ENCODE data around the gene OAF. TPM values are rescaled to one million over a fixed set of nuclear protein-coding genes. Genes with fewer than 3 reads are reported as not detected.

The OAF gene
- total and polyA plus RNA-seq, 2 of the 8 experiments (the other 6 are each of a cell fraction or from before 2014, with no cell fraction given): 1.3 to 1.5 TPM

DNA sequence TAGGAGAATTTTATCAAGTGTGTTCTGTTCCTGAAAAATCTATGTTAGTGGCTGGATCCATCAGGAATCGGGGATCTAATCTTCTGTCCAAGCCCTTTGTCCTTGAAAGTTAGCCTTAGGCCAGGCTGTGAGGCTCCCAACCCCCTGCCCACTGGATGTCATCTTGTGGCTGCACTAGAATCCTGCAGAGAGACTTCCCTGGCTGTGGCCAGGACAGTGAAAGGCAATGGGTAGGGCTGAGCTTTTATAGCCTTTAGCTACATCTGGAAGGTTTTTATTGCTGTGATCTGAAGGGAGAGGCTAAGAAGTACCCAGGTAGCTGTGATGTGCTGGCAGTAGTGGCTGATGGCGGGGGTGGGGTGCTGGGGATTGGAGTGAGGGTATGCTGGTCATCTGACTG is 2.1 kb downstream of the OAF start:
- H4K5ac ChIP-seq (ENCODE audit: insufficient read length, low read depth, low read length): no peak overlapping the region

More for the DNA sequence above, 2.1 kb downstream of the OAF start:
- Histone ChIP-seq H3K4ac (replicated peaks; ENCODE audit: insufficient read length, low read depth, low read length) (no peak overlapping the region), H3K27ac (ENCODE audit: low read depth, low read length) (no peak overlapping the region), H3K4me1 (replicated peaks in 1 of 4; ENCODE audit: control insufficient read depth in 3 of 4, insufficient read depth in 4 of 4, low read length in 3 of 4) (peaks cover 4 to 14% (median 8%) of the 10 kb centered on the region in 4 experiments), H3K18ac (ENCODE audit: extremely low read depth, low read length) (no peak overlapping the region), H4K8ac (ENCODE audit: extremely low read depth, insufficient read depth, low read length) (no peak overlapping the region), H3K23ac (ENCODE audit: insufficient read length) (no peak overlapping the region), H4K91ac (replicated peaks; ENCODE audit: insufficient read length, low read length) (no peak overlapping the region), H3K9ac (replicated peaks in 1 of 4; ENCODE audit: extremely low read depth in 1 of 4, low read depth in 3 of 4, low read length in 3 of 4) (no peak overlapping the region), H3K9me3 (ENCODE audit: insufficient read depth in 2 of 2, low read depth in 1 of 2, low read length in 1 of 2) (no peaks in the 10 kb centered on the region), H3K36me3 (ENCODE audit: control insufficient read depth in 2 of 4, insufficient read depth in 4 of 4, low read length in 3 of 4) (no peaks in the 10 kb centered on the region), H4K20me1 (replicated peaks in 1 of 2; ENCODE audit: control insufficient read depth in 1 of 2, insufficient read depth in 2 of 2, low read length in 2 of 2) (peaks cover 5 to 9% of the 10 kb centered on the region in 2 experiments), H3K4me3 (ENCODE audit: extremely low read depth in 1 of 4, insufficient read depth in 2 of 4, low read depth in 3 of 4, low read length in 4 of 4) (0 out of 8 replicates have a peak overlapping the region, but pooled peaks of 1 of the 4 experiments have one; percentile 17), H3K4me2 (ENCODE audit: insufficient read depth in 1 of 2, low read depth in 2 of 2, low read length in 2 of 2) (no peak overlapping the region; a peak in 1 of 4 replicates), H3K14ac (ENCODE audit: insufficient read length) (no peak overlapping the region), H2BK5ac (ENCODE audit: low read depth, low read length) (no peak overlapping the region), H3K23me2 (ENCODE audit: low read depth, low read length) (peaks cover 6% of the 10 kb centered on the region), H2AK5ac (ENCODE audit: low read depth, low read length) (no peak overlapping the region), H2BK12ac (ENCODE audit: low read depth, low read length) (no peak overlapping the region), H3K56ac (replicated peaks; ENCODE audit: insufficient read length, low read depth, low read length) (no peak overlapping the region), H2BK20ac (ENCODE audit: low read length) (no peak overlapping the region), H2AFZ (ENCODE audit: low read length) (no peak overlapping the region), H2BK15ac (ENCODE audit: low read length) (no peak overlapping the region), H3K27me3 (replicated peaks in 1 of 4; ENCODE audit: control insufficient read depth in 3 of 4, extremely low read depth in 1 of 4, insufficient read depth in 3 of 4, low read length in 3 of 4) (peaks cover 72 to 93% (median 87%) of the 10 kb centered on the region in 4 experiments), H2BK120ac (replicated peaks; ENCODE audit: low read depth, low read length) (no peak overlapping the region), H3K79me1 (ENCODE audit: low read depth, low read length) (no peaks in the 10 kb centered on the region), H3K79me2 (ENCODE audit: control insufficient read depth in 1 of 2, insufficient read depth in 2 of 2, low read length in 2 of 2) (no peaks in the 10 kb centered on the region)
- CTCF ChIA-PET (ENCODE audit: partially characterized antibody): interaction anchor here (0.6 to 26.2 kb wide), 15 partner anchors 11 to 1017 kb away, joined by 3 to 394 read pairs (median 4); no protein-coding TSS in a partner anchor
- POLR2A ChIA-PET (ENCODE audit: partially characterized antibody): interaction anchor here (1.0 to 1.1 kb wide), 2 partner anchors 8 to 90 kb away, joined by 3 to 4 read pairs; no protein-coding TSS in a partner anchor
- TF ChIP-seq SAP30 (IDR thresholded peaks at IDR 0.05; ENCODE audit: insufficient read depth, insufficient replicate concordance, low read length): no peak
- peak; percentile 26 for TF ChIP-seq RNF2 (IDR thresholded peaks at IDR 0.05; ENCODE audit: borderline replicate concordance, low read depth, low read length, missing control alignments, poor library complexity, severe bottlenecking)
- no peak for FAIRE-seq
- DNase-seq (ENCODE audit: low read depth in 1 of 2, low spot score in 2 of 2): no peak
- WGBS, 2 experiments (ENCODE audit: extremely low coverage in 1 of 2, insufficient coverage in 1 of 2, insufficient read length in 1 of 2, insufficient replicate concordance in 2 of 2, low coverage in 1 of 2, low lambda C conversion rate in 2 of 2, missing lambda C conversion rate in 1 of 2): 57% methylated on average over 2 of the region's 2 CpGs; no CpG with 5 or more reads in 1 of the 2 experiments

Measured in H1 (cell line).